ENCODE results near the gene TTC21B. TPM values are rescaled to one million over a fixed set of nuclear protein-coding genes. Genes with fewer than 3 reads are reported as not detected.

TTC21B gene
- total and polyA plus RNA-seq, 9 of the 15 experiments (the other 6 are each of a cell fraction or from before 2014, with no cell fraction given), result 5.2 to 34.9 (median 18.5) TPM

GRCh38 chr2:165989851-165990250 is 36.3 kb upstream of the TTC21B start:
- H3K9me1 ChIP-seq (ENCODE audit: control insufficient read depth, insufficient read depth, low read length), result no peaks in the 10 kb centered on the region
- intact Hi-C loops (cut with micrococcal nuclease) (no loop called here), in situ Hi-C loops (cut with MboI) (no loop called here)
- no peak overlapping the region for H3K4me2 ChIP-seq (ENCODE audit: insufficient read depth, low read length)
- H3K79me2 ChIP-seq (ENCODE audit: control insufficient read depth, insufficient read depth, low read length), result no peaks in the 10 kb centered on the region
- CTCF ChIA-PET (ENCODE audit: low intra/inter-chr PET ratio), result no interaction called here
- H3K27me3 ChIP-seq (ENCODE audit: control insufficient read depth in 2 of 2, insufficient read depth in 2 of 2, low read length in 2 of 2), result no peaks in the 10 kb centered on the region
- TF ChIP-seq ZFPM2 (CRISPR knock-in tag; IDR thresholded peaks at IDR 0.05) (no peak), SP1 (CRISPR knock-in tag; IDR thresholded peaks at IDR 0.05) (no peak), CHCHD3 (CRISPR knock-in tag; IDR thresholded peaks at IDR 0.05) (no peak), XRCC5 (IDR thresholded peaks at IDR 0.05; ENCODE audit: low read depth, low read length) (no peak), CXXC5 (CRISPR knock-in tag; IDR thresholded peaks at IDR 0.05) (no peak), MAX (CRISPR knock-in tag; IDR thresholded peaks at IDR 0.05) (no peak), BRF1 (IDR thresholded peaks at IDR 0.05; ENCODE audit: borderline replicate concordance, extremely low read depth, insufficient read length) (no peak), CCNT2 (IDR thresholded peaks at IDR 0.05; ENCODE audit: borderline replicate concordance, extremely low read depth, insufficient read length, low read depth, low read length) (no peak), TAF7 (tag; IDR thresholded peaks at IDR 0.05) (no peak), E4F1 (CRISPR knock-in tag; IDR thresholded peaks at IDR 0.05; ENCODE audit: borderline replicate concordance) (no peak), ZNF76 (CRISPR knock-in tag; IDR thresholded peaks at IDR 0.05; ENCODE audit: borderline replicate concordance) (no peak), ZBTB2 (IDR thresholded peaks at IDR 0.05) (no peak), MCM7 (IDR thresholded peaks at IDR 0.05) (no peak)
- no peaks in the 10 kb centered on the region for H3K4me1 ChIP-seq (replicated peaks in 1 of 2; ENCODE audit: control insufficient read depth in 2 of 2, insufficient read depth in 2 of 2, low read length in 2 of 2)
- no peak overlapping the region for H3K4me3 ChIP-seq
- WGBS (ENCODE audit: insufficient coverage, low coverage, missing lambda C conversion rate), result 0% methylated on average over 1 of the region's 1 CpG
- no TSS peak for BruUV-seq (replicated peaks)
- POLR2A ChIA-PET, result no interaction called here
- H3K9me3 ChIP-seq (replicated peaks; ENCODE audit: control insufficient read depth, insufficient read depth, low read depth, low read length), result no peaks in the 10 kb centered on the region
- FAIRE-seq, result no peak
- ATAC-seq, result no peak
- no peak overlapping the region for H3K27ac ChIP-seq (ENCODE audit: extremely low read depth, low read depth, low read length)
- H3K36me3 ChIP-seq (ENCODE audit: control insufficient read depth, insufficient read depth, low read length), result no peaks in the 10 kb centered on the region
- no peaks in the 10 kb centered on the region for H4K20me1 ChIP-seq (replicated peaks; ENCODE audit: control insufficient read depth, insufficient read depth, low read length)
- no peak overlapping the region for H3K9ac ChIP-seq (ENCODE audit: insufficient read depth in 1 of 2, low read depth in 2 of 2, low read length in 2 of 2)
- H2AFZ ChIP-seq (ENCODE audit: low read depth, low read length), result no peak overlapping the region
- no peak for DNase-seq (ENCODE audit: extremely low read depth in 1 of 4, low spot score in 3 of 4)

All from K562 (cell line).